GM19351 (cell line): ENCODE results near the gene AK3.
A peak's percentile ranks its signal among the peaks of the same experiment; 100 is the strongest.

ENCODE experiments used
- ATAC-seq: cut with Tn5 transposase; IDR thresholded peaks from one replicate; pipeline ENCODE4 v1.9.1; 2021; ENCODE audit warnings: mild to moderate bottlenecking, moderate library complexity; ENCODE audit not compliant: unreplicated experiment

AK3 gene

GRCh38 chr9:4709380-4709779 lies 31.6 kb downstream of the AK3 start:
- no peak for ATAC-seq

- no peak for ATAC-seq
Measured at GRCh38 chr9:4706971-4707622, 33.9 kb downstream of the AK3 start.

- ATAC-seq = no peak
Measured at GRCh38 chr9:4706021-4706420, 35.0 kb downstream of the AK3 start.

GRCh38 chr9:4704129-4704528 lies 36.9 kb downstream of the AK3 start:
- ATAC-seq = no peak

- ATAC-seq = no peak
Measured at GRCh38 chr9:4701526-4701925, 39.5 kb downstream of the AK3 start.

GRCh38 chr9:4700932-4701331 lies 40.1 kb downstream of the AK3 start:
- ATAC-seq = no peak

GRCh38 chr9:4700091-4700490 lies 40.9 kb downstream of the AK3 start:
- no peak for ATAC-seq

- no peak for ATAC-seq
Measured at GRCh38 chr9:4691795-4692194, 49.2 kb downstream of the AK3 start.

- peak; percentile 51 for ATAC-seq
Measured at GRCh38 chr9:4690144-4690543, 50.9 kb downstream of the AK3 start.

- peak; percentile 66 for ATAC-seq
Measured at GRCh38 chr9:4689687-4690104, 51.3 kb downstream of the AK3 start.

- ATAC-seq = no peak
Measured at GRCh38 chr9:4689021-4689420, 52.0 kb downstream of the AK3 start.

- ATAC-seq = no peak
Measured at GRCh38 chr9:4686584-4686983, 54.4 kb downstream of the AK3 start.

- no peak for ATAC-seq
Measured at GRCh38 chr9:4686112-4686511, 54.9 kb downstream of the AK3 start.

- no peak for ATAC-seq
Measured at GRCh38 chr9:4684820-4685219, 56.2 kb downstream of the AK3 start.

GRCh38 chr9:4680750-4681149 lies 60.3 kb downstream of the AK3 start:
- no peak for ATAC-seq

- ATAC-seq = peak; percentile 0
Measured at GRCh38 chr9:4680173-4680525, 60.9 kb downstream of the AK3 start.

GRCh38 chr9:4679268-4680172 lies 61.5 kb downstream of the AK3 start, which contains the start of gene CDC37L1:
Gene CDC37L1, plus strand, starts transcription at chr9:4679569. Its CDS starts 199 bp downstream, at chr9:4679768.
- ATAC-seq = peak; percentile 96

GRCh38 chr9:4678679-4679267 lies 62.2 kb downstream of the AK3 start:
- ATAC-seq = peak; percentile 16

- ATAC-seq = no peak
Measured at GRCh38 chr9:4677392-4677791, 63.6 kb downstream of the AK3 start.

- ATAC-seq = no peak
Measured at GRCh38 chr9:4674783-4675182, 66.2 kb downstream of the AK3 start.

GRCh38 chr9:4671737-4672136 lies 69.3 kb downstream of the AK3 start:
- ATAC-seq = no peak

GRCh38 chr9:4670591-4670990 lies 70.4 kb downstream of the AK3 start:
- no peak for ATAC-seq
